ENCODE measurements around the gene BABAM2.

Gene BABAM2

DNA sequence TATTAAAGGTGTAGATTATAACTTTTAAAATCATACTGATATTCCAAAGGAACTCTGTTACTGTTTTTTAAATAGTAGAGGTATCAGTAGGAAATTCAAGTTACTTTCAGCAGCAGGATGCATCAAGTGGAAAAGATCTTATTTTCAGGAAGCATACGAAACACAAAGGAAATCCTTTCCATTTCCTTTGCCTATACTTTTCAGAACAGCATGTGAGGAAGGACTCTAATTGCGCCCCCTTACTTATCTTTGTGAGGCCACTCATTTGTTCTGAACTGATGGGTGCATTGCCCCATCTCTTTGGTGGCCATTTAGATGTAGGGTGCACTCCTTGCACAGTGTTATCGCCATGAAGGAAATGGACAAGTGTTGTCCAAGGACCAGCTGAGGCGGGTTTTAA, 145.3 kb downstream of the BABAM2 start:
- no peaks in the 10 kb centered on the region for H3K36me3 ChIP-seq (ENCODE audit: control insufficient read depth in 2 of 2, insufficient read depth in 1 of 2, low read length in 2 of 2)
- H3K4me1 ChIP-seq (ENCODE audit: control insufficient read depth, insufficient read depth, low read length), result no peaks in the 10 kb centered on the region
- ChIA-PET CTCF (interaction anchor here (1.2 kb wide), 1 partner anchor 9 kb away, joined by 3 read pairs; no protein-coding TSS in a partner anchor), POLR2A (no interaction called here)
- no peak overlapping the region for H3K27ac ChIP-seq (ENCODE audit: extremely low read depth, low read depth, low read length)
- H3K4me3 ChIP-seq (ENCODE audit: low read depth, low read length), result no peak overlapping the region
- H3K9me3 ChIP-seq (ENCODE audit: control insufficient read depth, insufficient read depth, low read depth, low read length), result no peaks in the 10 kb centered on the region
- TF ChIP-seq, protein P1, sequence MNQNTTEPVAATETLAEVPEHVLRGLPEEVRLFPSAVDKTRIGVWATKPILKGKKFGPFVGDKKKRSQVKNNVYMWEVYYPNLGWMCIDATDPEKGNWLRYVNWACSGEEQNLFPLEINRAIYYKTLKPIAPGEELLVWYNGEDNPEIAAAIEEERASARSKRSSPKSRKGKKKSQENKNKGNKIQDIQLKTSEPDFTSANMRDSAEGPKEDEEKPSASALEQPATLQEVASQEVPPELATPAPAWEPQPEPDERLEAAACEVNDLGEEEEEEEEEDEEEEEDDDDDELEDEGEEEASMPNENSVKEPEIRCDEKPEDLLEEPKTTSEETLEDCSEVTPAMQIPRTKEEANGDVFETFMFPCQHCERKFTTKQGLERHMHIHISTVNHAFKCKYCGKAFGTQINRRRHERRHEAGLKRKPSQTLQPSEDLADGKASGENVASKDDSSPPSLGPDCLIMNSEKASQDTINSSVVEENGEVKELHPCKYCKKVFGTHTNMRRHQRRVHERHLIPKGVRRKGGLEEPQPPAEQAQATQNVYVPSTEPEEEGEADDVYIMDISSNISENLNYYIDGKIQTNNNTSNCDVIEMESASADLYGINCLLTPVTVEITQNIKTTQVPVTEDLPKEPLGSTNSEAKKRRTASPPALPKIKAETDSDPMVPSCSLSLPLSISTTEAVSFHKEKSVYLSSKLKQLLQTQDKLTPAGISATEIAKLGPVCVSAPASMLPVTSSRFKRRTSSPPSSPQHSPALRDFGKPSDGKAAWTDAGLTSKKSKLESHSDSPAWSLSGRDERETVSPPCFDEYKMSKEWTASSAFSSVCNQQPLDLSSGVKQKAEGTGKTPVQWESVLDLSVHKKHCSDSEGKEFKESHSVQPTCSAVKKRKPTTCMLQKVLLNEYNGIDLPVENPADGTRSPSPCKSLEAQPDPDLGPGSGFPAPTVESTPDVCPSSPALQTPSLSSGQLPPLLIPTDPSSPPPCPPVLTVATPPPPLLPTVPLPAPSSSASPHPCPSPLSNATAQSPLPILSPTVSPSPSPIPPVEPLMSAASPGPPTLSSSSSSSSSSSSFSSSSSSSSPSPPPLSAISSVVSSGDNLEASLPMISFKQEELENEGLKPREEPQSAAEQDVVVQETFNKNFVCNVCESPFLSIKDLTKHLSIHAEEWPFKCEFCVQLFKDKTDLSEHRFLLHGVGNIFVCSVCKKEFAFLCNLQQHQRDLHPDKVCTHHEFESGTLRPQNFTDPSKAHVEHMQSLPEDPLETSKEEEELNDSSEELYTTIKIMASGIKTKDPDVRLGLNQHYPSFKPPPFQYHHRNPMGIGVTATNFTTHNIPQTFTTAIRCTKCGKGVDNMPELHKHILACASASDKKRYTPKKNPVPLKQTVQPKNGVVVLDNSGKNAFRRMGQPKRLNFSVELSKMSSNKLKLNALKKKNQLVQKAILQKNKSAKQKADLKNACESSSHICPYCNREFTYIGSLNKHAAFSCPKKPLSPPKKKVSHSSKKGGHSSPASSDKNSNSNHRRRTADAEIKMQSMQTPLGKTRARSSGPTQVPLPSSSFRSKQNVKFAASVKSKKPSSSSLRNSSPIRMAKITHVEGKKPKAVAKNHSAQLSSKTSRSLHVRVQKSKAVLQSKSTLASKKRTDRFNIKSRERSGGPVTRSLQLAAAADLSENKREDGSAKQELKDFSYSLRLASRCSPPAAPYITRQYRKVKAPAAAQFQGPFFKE (tag by site-specific recombination; IDR thresholded peaks at IDR 0.05; ENCODE audit: borderline replicate concordance), result no peak
- TF ChIP-seq, protein P2, sequence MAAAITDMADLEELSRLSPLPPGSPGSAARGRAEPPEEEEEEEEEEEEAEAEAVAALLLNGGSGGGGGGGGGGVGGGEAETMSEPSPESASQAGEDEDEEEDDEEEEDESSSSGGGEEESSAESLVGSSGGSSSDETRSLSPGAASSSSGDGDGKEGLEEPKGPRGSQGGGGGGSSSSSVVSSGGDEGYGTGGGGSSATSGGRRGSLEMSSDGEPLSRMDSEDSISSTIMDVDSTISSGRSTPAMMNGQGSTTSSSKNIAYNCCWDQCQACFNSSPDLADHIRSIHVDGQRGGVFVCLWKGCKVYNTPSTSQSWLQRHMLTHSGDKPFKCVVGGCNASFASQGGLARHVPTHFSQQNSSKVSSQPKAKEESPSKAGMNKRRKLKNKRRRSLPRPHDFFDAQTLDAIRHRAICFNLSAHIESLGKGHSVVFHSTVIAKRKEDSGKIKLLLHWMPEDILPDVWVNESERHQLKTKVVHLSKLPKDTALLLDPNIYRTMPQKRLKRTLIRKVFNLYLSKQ (tag by site-specific recombination; IDR thresholded peaks at IDR 0.05; ENCODE audit: borderline replicate concordance), result no peak
- TF ChIP-seq PRDM1 (tag by site-specific recombination; IDR thresholded peaks at IDR 0.05) (no peak), ZNF311 (tag by site-specific recombination; IDR thresholded peaks at IDR 0.05; ENCODE audit: borderline replicate concordance) (no peak), ZNF112 (tag by site-specific recombination; IDR thresholded peaks at IDR 0.05) (no peak), ZNF391 (tag by site-specific recombination; IDR thresholded peaks at IDR 0.05; ENCODE audit: borderline replicate concordance, low read depth) (no peak), YY1 (tag by site-specific recombination; IDR thresholded peaks at IDR 0.05) (no peak), ZSCAN23 (tag by site-specific recombination; IDR thresholded peaks at IDR 0.05) (no peak), ZNF16 (tag by site-specific recombination; IDR thresholded peaks at IDR 0.05; ENCODE audit: low read depth) (no peak), ZEB2 (tag by site-specific recombination; IDR thresholded peaks at IDR 0.05) (no peak), OSR2 (tag by site-specific recombination; IDR thresholded peaks at IDR 0.05) (no peak), ZNF521 (tag by site-specific recombination; IDR thresholded peaks at IDR 0.05) (no peak), SETDB1 (IDR thresholded peaks at IDR 0.05; ENCODE audit: insufficient read length, low read length) (no peak), ZNF548 (tag by site-specific recombination; IDR thresholded peaks at IDR 0.05) (no peak), ZNF624 (tag by site-specific recombination; IDR thresholded peaks at IDR 0.05) (no peak), ZNF433 (tag by site-specific recombination; IDR thresholded peaks at IDR 0.05; ENCODE audit: low read depth) (no peak)
- TF ChIP-seq, protein P3, sequence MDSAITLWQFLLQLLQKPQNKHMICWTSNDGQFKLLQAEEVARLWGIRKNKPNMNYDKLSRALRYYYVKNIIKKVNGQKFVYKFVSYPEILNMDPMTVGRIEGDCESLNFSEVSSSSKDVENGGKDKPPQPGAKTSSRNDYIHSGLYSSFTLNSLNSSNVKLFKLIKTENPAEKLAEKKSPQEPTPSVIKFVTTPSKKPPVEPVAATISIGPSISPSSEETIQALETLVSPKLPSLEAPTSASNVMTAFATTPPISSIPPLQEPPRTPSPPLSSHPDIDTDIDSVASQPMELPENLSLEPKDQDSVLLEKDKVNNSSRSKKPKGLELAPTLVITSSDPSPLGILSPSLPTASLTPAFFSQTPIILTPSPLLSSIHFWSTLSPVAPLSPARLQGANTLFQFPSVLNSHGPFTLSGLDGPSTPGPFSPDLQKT (IDR thresholded peaks at IDR 0.05; ENCODE audit: borderline replicate concordance, low read depth, low read length), result no peak
- TF ChIP-seq, protein P4, sequence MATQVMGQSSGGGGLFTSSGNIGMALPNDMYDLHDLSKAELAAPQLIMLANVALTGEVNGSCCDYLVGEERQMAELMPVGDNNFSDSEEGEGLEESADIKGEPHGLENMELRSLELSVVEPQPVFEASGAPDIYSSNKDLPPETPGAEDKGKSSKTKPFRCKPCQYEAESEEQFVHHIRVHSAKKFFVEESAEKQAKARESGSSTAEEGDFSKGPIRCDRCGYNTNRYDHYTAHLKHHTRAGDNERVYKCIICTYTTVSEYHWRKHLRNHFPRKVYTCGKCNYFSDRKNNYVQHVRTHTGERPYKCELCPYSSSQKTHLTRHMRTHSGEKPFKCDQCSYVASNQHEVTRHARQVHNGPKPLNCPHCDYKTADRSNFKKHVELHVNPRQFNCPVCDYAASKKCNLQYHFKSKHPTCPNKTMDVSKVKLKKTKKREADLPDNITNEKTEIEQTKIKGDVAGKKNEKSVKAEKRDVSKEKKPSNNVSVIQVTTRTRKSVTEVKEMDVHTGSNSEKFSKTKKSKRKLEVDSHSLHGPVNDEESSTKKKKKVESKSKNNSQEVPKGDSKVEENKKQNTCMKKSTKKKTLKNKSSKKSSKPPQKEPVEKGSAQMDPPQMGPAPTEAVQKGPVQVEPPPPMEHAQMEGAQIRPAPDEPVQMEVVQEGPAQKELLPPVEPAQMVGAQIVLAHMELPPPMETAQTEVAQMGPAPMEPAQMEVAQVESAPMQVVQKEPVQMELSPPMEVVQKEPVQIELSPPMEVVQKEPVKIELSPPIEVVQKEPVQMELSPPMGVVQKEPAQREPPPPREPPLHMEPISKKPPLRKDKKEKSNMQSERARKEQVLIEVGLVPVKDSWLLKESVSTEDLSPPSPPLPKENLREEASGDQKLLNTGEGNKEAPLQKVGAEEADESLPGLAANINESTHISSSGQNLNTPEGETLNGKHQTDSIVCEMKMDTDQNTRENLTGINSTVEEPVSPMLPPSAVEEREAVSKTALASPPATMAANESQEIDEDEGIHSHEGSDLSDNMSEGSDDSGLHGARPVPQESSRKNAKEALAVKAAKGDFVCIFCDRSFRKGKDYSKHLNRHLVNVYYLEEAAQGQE (tag by site-specific recombination; IDR thresholded peaks at IDR 0.05), result no peak
